Endothelial cell of umbilical vein (primary cell): ENCODE results near the gene TMBIM6.

Experiments
- EZH2 ChIP-seq: IDR thresholded peaks from 2 replicates; pipeline ENCODE4 v1.6.1; 2012; ENCODE audit warnings: borderline replicate concordance, low read depth, mild to moderate bottlenecking, moderate library complexity, low read length, inconsistent platforms; ENCODE audit not compliant: severe bottlenecking
- FOS ChIP-seq: IDR thresholded peaks from 2 replicates; pipeline ENCODE4 v1.6.1; 2011; ENCODE audit warnings: mild to moderate bottlenecking, low read length, moderate library complexity, borderline replicate concordance; ENCODE audit not compliant: insufficient read depth
- JUN ChIP-seq: IDR thresholded peaks from 2 replicates; pipeline ENCODE4 v1.6.1; 2011; ENCODE audit warnings: borderline replicate concordance, low read depth; ENCODE audit not compliant: insufficient read length, insufficient read depth
- POLR2AphosphoS5 ChIP-seq: IDR thresholded peaks from 2 replicates; pipeline ENCODE4 v1.6.1; 2012; ENCODE audit warnings: low read depth, mild to moderate bottlenecking, control low read depth, low read length, moderate library complexity; ENCODE audit not compliant: insufficient read depth
- TF ChIP-seq, protein P1 (sequence below), 2 donors: IDR thresholded peaks; 1 replicate in 1 of 2; 2 replicates in 1 of 2; pipeline ENCODE4 v1.5.1; 2011; ENCODE audit warnings: low read length in 2 of 2, mild to moderate bottlenecking in 2 of 2, moderate library complexity in 2 of 2, control low read depth in 1 of 2, inconsistent platforms in 1 of 2, low read depth in 1 of 2; ENCODE audit not compliant: insufficient read depth in 1 of 2; ENCODE audit errors: extremely low read depth in 1 of 2

DNA sequence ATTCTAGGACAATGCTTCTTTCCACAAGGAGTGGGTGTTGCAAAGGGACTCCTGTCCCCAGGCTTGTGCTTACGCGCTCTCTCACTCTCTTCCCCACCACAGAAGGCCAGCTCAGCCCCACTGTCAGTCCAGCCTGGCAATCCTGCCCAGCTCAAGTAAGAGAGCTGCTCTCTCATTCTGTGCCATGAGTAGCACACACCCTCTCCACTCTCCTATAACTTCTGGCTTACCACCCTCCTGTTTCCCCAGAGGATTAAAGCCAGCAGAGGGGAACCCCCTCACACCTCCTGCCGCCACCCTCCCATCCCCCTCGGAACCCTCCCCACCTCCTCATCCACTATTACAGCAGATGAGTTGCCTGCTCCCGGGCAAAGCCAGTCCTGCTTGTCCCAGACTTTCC, 69.8 kb downstream of the TMBIM6 start:
- TF ChIP-seq, protein P1, sequence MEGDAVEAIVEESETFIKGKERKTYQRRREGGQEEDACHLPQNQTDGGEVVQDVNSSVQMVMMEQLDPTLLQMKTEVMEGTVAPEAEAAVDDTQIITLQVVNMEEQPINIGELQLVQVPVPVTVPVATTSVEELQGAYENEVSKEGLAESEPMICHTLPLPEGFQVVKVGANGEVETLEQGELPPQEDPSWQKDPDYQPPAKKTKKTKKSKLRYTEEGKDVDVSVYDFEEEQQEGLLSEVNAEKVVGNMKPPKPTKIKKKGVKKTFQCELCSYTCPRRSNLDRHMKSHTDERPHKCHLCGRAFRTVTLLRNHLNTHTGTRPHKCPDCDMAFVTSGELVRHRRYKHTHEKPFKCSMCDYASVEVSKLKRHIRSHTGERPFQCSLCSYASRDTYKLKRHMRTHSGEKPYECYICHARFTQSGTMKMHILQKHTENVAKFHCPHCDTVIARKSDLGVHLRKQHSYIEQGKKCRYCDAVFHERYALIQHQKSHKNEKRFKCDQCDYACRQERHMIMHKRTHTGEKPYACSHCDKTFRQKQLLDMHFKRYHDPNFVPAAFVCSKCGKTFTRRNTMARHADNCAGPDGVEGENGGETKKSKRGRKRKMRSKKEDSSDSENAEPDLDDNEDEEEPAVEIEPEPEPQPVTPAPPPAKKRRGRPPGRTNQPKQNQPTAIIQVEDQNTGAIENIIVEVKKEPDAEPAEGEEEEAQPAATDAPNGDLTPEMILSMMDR (IDR thresholded peaks at IDR 0.05; ENCODE audit: extremely low read depth in 1 of 2, insufficient read depth in 1 of 2, low read depth in 1 of 2, low read length in 2 of 2): no peak
- TF ChIP-seq EZH2 (no peak), FOS (no peak), POLR2AphosphoS5 (no peak), JUN (no peak)
